GM21619 (cell line): ENCODE measurements around the gene SRSF4.
"Not testable (repeated sequence)": the region's sequence is repeated elsewhere in the genome, so short reads cannot be mapped to it uniquely, and the experiment has no call there.

ENCODE experiments used
- ATAC-seq: cut with Tn5 transposase; IDR thresholded peaks from one replicate; pipeline ENCODE4 v1.9.1; 2021; ENCODE audit not compliant: unreplicated experiment

The SRSF4 gene

GRCh38 chr1:29126198-29126597 lies 55.5 kb downstream of the SRSF4 start:
- no peak for ATAC-seq

- no peak for ATAC-seq
Observed at GRCh38 chr1:29125788-29126187, 55.9 kb downstream of the SRSF4 start.

- no peak for ATAC-seq
Observed at GRCh38 chr1:29125237-29125641, 56.5 kb downstream of the SRSF4 start.

GRCh38 chr1:29124366-29125236 lies 57.1 kb downstream of the SRSF4 start:
- no peak for ATAC-seq

GRCh38 chr1:29123887-29124365 lies 57.8 kb downstream of the SRSF4 start, which contains the start of gene TMEM200B:
Gene TMEM200B, minus strand, starts transcription at chr1:29123903. Its CDS starts 2,075 bp downstream, at chr1:29121828.
- no peak for ATAC-seq

GRCh38 chr1:29123053-29123886 lies 58.4 kb downstream of the SRSF4 start:
- ATAC-seq, result no peak

GRCh38 chr1:29122682-29123052 lies 59.0 kb downstream of the SRSF4 start:
- ATAC-seq, result no peak

GRCh38 chr1:29121936-29122681 lies 59.6 kb downstream of the SRSF4 start:
- ATAC-seq, result no peak

- ATAC-seq, result no peak
Observed at GRCh38 chr1:29121516-29121935, 60.2 kb downstream of the SRSF4 start.

- no peak for ATAC-seq
Observed at GRCh38 chr1:29120947-29121485, 60.7 kb downstream of the SRSF4 start.

- ATAC-seq, result no peak
Observed at GRCh38 chr1:29120367-29120766, 61.3 kb downstream of the SRSF4 start.

- no peak for ATAC-seq
Observed at GRCh38 chr1:29119121-29119929, 62.4 kb downstream of the SRSF4 start.

GRCh38 chr1:29117381-29117780 lies 64.3 kb downstream of the SRSF4 start:
- ATAC-seq, result no peak

- no peak for ATAC-seq
Observed at GRCh38 chr1:29114654-29115053, 67.0 kb downstream of the SRSF4 start.

GRCh38 chr1:29113413-29114117 lies 68.1 kb downstream of the SRSF4 start:
- no peak for ATAC-seq

GRCh38 chr1:29112705-29113412 lies 68.8 kb downstream of the SRSF4 start:
- no peak for ATAC-seq

- ATAC-seq, result not testable (repeated sequence)
Observed at GRCh38 chr1:29108041-29108440, 73.7 kb downstream of the SRSF4 start.

- ATAC-seq, result no peak
Observed at GRCh38 chr1:29105822-29106221, 75.9 kb downstream of the SRSF4 start.

- no peak for ATAC-seq
Observed at GRCh38 chr1:29100487-29100886, 81.2 kb downstream of the SRSF4 start.
